Measurements from ENCODE around the gene DEUP1. TPM values are rescaled to one million over a fixed set of nuclear protein-coding genes. Genes with fewer than 3 reads are reported as not detected.

The DEUP1 gene
- total and polyA plus RNA-seq, 7 donors, result 0.03 TPM; not detected in 6

DNA sequence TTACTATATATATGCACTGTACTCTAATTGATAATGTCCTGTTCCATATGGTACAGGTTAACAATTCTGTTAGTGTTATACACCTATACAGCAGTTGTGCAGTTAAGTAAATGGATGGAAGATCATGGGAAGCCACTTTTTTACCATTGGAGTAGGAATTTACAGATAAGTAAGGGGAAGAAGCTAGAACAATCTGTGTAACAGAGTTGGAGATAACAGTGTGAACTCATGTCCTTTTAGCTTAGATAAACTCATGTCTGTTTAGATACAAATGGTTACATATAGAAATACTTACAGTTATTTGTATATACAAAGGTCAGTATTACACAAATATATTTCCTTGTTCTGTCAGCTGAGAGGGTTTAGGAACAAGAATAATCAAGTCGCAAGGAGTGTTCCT lies 6.8 kb upstream of the DEUP1 start:
- no peak overlapping the region for H3K27ac ChIP-seq
- no peak for TF ChIP-seq POLR2AphosphoS5 (IDR thresholded peaks at IDR 0.05)
- TF ChIP-seq EP300 (IDR thresholded peaks at IDR 0.05), result no peak
- TF ChIP-seq CTCF (IDR thresholded peaks at IDR 0.05), result no peak
- no peak for TF ChIP-seq POLR2A (IDR thresholded peaks at IDR 0.05)
- H3K4me3 ChIP-seq, result no peak overlapping the region
- peaks cover 0 to 5% (median 0%) of the 10 kb centered on the region in 4 donors for H3K9me3 ChIP-seq
- intact Hi-C loops (cut with DNase I), result no loop called here
- H3K27me3 ChIP-seq, result no peaks in the 10 kb centered on the region
- H3K4me1 ChIP-seq, result no peaks in the 10 kb centered on the region
- H3K36me3 ChIP-seq, result no peaks in the 10 kb centered on the region
- DNase-seq, result no peak
- WGBS, 2 donors, result 80 to 81% methylated on average over 1 of the region's 1 CpG

- H3K27ac ChIP-seq, result no peak overlapping the region
- no peak for DNase-seq
- H3K9me3 ChIP-seq, result peaks cover 0 to 4% (median 0%) of the 10 kb centered on the region in 4 donors
- no peaks in the 10 kb centered on the region for H3K27me3 ChIP-seq
- intact Hi-C loops (cut with DNase I), result no loop called here
- no peak overlapping the region for H3K4me3 ChIP-seq
- no peaks in the 10 kb centered on the region for H3K4me1 ChIP-seq
- 47 to 64% methylated on average over 3 of the region's 3 CpGs for WGBS, 2 donors
- TF ChIP-seq EP300 (IDR thresholded peaks at IDR 0.05) (no peak), POLR2A (IDR thresholded peaks at IDR 0.05) (no peak), CTCF (IDR thresholded peaks at IDR 0.05) (no peak), POLR2AphosphoS5 (IDR thresholded peaks at IDR 0.05) (no peak)
- H3K36me3 ChIP-seq, result no peaks in the 10 kb centered on the region
Measured at GRCh38 chr11:93324500-93324899, 6.0 kb upstream of the DEUP1 start.

GRCh38 chr11:93326681-93327080 lies 3.9 kb upstream of the DEUP1 start:
- intact Hi-C loops (cut with DNase I), result no loop called here
- H3K9me3 ChIP-seq, result no peaks in the 10 kb centered on the region
- H3K27ac ChIP-seq, result no peak overlapping the region
- 94% methylated on average over 4 of the region's 4 CpGs for WGBS, 2 donors
- TF ChIP-seq EP300 (IDR thresholded peaks at IDR 0.05), result no peak
- TF ChIP-seq POLR2AphosphoS5 (IDR thresholded peaks at IDR 0.05), result no peak
- TF ChIP-seq POLR2A (IDR thresholded peaks at IDR 0.05), result no peak
- no peak for TF ChIP-seq CTCF (IDR thresholded peaks at IDR 0.05)
- no peak overlapping the region for H3K4me3 ChIP-seq
- DNase-seq, result no peak
- no peaks in the 10 kb centered on the region for H3K36me3 ChIP-seq
- H3K27me3 ChIP-seq, result peaks cover 3 to 17% (median 7%) of the 10 kb centered on the region in 3 donors
- H3K4me1 ChIP-seq, result peaks cover 0 to 10% (median 7%) of the 10 kb centered on the region in 4 donors

- Histone ChIP-seq H3K27me3 (peaks cover 3 to 25% (median 7%) of the 10 kb centered on the region in 3 donors), H3K36me3 (no peaks in the 10 kb centered on the region), H3K9me3 (no peaks in the 10 kb centered on the region), H3K4me3 (peak overlapping the region in 3 of 4 donors; percentile 18 to 39 (median 39)), H3K4me1 (peaks cover 0 to 10% (median 7%) of the 10 kb centered on the region in 4 donors), H3K27ac (no peak overlapping the region)
- no peak for DNase-seq
- intact Hi-C loops (cut with DNase I), result no loop called here
- WGBS, 2 donors, result 3 to 10% methylated on average over 16 of the region's 16 CpGs
- TF ChIP-seq CTCF (IDR thresholded peaks at IDR 0.05) (no peak), POLR2AphosphoS5 (IDR thresholded peaks at IDR 0.05) (no peak), EP300 (IDR thresholded peaks at IDR 0.05) (no peak), POLR2A (IDR thresholded peaks at IDR 0.05) (no peak)
Measured at GRCh38 chr11:93329936-93330445, 551 bp upstream of the DEUP1 start.

DNA sequence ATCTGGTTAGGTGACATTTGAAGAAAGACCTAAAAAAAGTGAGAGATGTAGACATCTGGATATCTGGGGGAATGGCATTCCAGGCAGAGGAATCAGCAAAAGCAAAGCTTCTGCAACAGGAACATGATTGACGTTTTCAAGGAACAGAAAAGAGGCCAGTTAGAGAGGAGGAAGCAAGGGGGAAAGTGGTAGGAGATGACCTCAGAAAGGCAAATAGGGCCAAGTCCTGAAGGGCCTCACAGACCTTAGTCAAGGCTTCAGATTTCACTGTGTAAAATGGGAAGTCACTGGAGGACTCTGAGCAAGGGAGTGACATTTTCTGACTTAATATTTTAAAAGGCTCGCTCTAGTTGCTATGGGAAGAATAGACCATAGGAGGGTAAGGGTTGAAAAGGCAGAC lies 9.7 kb downstream of the DEUP1 start:
- no peak for TF ChIP-seq POLR2AphosphoS5 (IDR thresholded peaks at IDR 0.05)
- no peak for TF ChIP-seq POLR2A (IDR thresholded peaks at IDR 0.05)
- TF ChIP-seq EP300 (IDR thresholded peaks at IDR 0.05), result no peak
- TF ChIP-seq CTCF (IDR thresholded peaks at IDR 0.05), result no peak
- H3K27ac ChIP-seq, result no peak overlapping the region
- H3K27me3 ChIP-seq, result no peaks in the 10 kb centered on the region
- DNase-seq, result no peak
- no peaks in the 10 kb centered on the region for H3K9me3 ChIP-seq
- intact Hi-C loops (cut with DNase I), result no loop called here
- WGBS, 2 donors, result 69 to 74% methylated on average over 2 of the region's 2 CpGs
- H3K4me1 ChIP-seq, result no peaks in the 10 kb centered on the region
- H3K4me3 ChIP-seq, result no peak overlapping the region
- no peaks in the 10 kb centered on the region for H3K36me3 ChIP-seq

All from sigmoid colon (tissue), 7 donors.